Measurements from ENCODE around the gene BLOC1S6. TPM values are rescaled to one million over a fixed set of nuclear protein-coding genes. Genes with fewer than 3 reads are reported as not detected.

Gene BLOC1S6
- total and polyA plus RNA-seq, 4 donors = 13.3 to 37.0 (median 21.5) TPM

GRCh38 chr15:45653702-45654424, 66.7 kb downstream of the BLOC1S6 start:
- no peak for DNase-seq (ENCODE audit: low spot score)
- peaks cover 7 to 19% (median 9%) of the 10 kb centered on the region in 4 donors for H3K4me1 ChIP-seq (ENCODE audit: control insufficient read depth in 4 of 4, insufficient read depth in 4 of 4, low read length in 3 of 4)

GRCh38 chr15:45654749-45655148, 67.6 kb downstream of the BLOC1S6 start:
- no peak overlapping the region for H3K4me3 ChIP-seq (ENCODE audit: low read depth in 1 of 3, low read length in 3 of 3)
- peaks cover under 1 to 13% (median 4%) of the 10 kb centered on the region in 4 donors for H3K4me1 ChIP-seq (ENCODE audit: control insufficient read depth in 4 of 4, insufficient read depth in 4 of 4, low read length in 3 of 4)
- peaks cover 0 to 6% (median 2%) of the 10 kb centered on the region in 4 donors for H3K36me3 ChIP-seq (ENCODE audit: control insufficient read depth in 4 of 4, insufficient read depth in 3 of 4, low read depth in 1 of 4, low read length in 3 of 4)
- H3K9ac ChIP-seq (ENCODE audit: low read depth in 1 of 2, low read length in 2 of 2) = no peak overlapping the region
- no peaks in the 10 kb centered on the region for H3K9me3 ChIP-seq (ENCODE audit: control insufficient read depth in 4 of 4, low read length in 3 of 4)
- 93% methylated on average over 6 of the region's 6 CpGs for WGBS
- no peak for DNase-seq (ENCODE audit: low spot score)
- no peaks in the 10 kb centered on the region for H3K27me3 ChIP-seq (ENCODE audit: control insufficient read depth in 4 of 4, insufficient read depth in 4 of 4, low read length in 3 of 4)
- H3K27ac ChIP-seq (ENCODE audit: low read depth in 1 of 2, low read length in 2 of 2) = no peak overlapping the region
- TF ChIP-seq CTCF (IDR thresholded peaks at IDR 0.05; ENCODE audit: low read depth, low read length, missing input control) = no peak
- TF ChIP-seq TAF1 (conservative IDR thresholded peaks at IDR 0.05) = no peak
- TF ChIP-seq NR2F2 (IDR thresholded peaks at IDR 0.05) = no peak
- no peak for TF ChIP-seq GABPA (IDR thresholded peaks at IDR 0.05 in 1 of 2, conservative IDR thresholded peaks at IDR 0.05 in 1 of 2)
- TF ChIP-seq HNF4A (conservative IDR thresholded peaks at IDR 0.05) = no peak
- no peak for TF ChIP-seq EGR1 (IDR thresholded peaks at IDR 0.05; ENCODE audit: low read depth in 2 of 2)
- no peak for TF ChIP-seq FOXA2 (IDR thresholded peaks at IDR 0.05)
- no peak for TF ChIP-seq RAD21 (IDR thresholded peaks at IDR 0.05)
- no peak for TF ChIP-seq ZBTB33 (IDR thresholded peaks at IDR 0.05)
- TF ChIP-seq FOXA1 (IDR thresholded peaks at IDR 0.05) = no peak
- no peak for TF ChIP-seq ATF3 (IDR thresholded peaks at IDR 0.05)
- TF ChIP-seq REST (IDR thresholded peaks at IDR 0.05) = no peak
- no peak for TF ChIP-seq HNF4G (IDR thresholded peaks at IDR 0.05)
- no peak for TF ChIP-seq JUND (IDR thresholded peaks at IDR 0.05)
- TF ChIP-seq MAX (IDR thresholded peaks at IDR 0.05) = no peak

More at GRCh38 chr15:45653702-45654424, 66.7 kb downstream of the BLOC1S6 start:
- H3K27me3 ChIP-seq (ENCODE audit: control insufficient read depth in 4 of 4, insufficient read depth in 4 of 4, low read length in 3 of 4) = no peaks in the 10 kb centered on the region
- WGBS = 65% methylated on average over 3 of the region's 3 CpGs
- TF ChIP-seq HNF4G (IDR thresholded peaks at IDR 0.05) (no peak), FOXA2 (IDR thresholded peaks at IDR 0.05) (no peak), ATF3 (IDR thresholded peaks at IDR 0.05) (no peak), ZBTB33 (IDR thresholded peaks at IDR 0.05) (no peak), YY1 (IDR thresholded peaks at IDR 0.05) (no peak), MAX (IDR thresholded peaks at IDR 0.05) (no peak), RAD21 (IDR thresholded peaks at IDR 0.05) (no peak), HNF4A (conservative IDR thresholded peaks at IDR 0.05) (no peak)
- no peak overlapping the region for H3K9ac ChIP-seq (ENCODE audit: low read depth in 1 of 2, low read length in 2 of 2)
- H3K27ac ChIP-seq (ENCODE audit: low read depth in 1 of 2, low read length in 2 of 2) = peak overlapping the region in 1 of 2 donors; percentile 11
- no peaks in the 10 kb centered on the region for H3K9me3 ChIP-seq (ENCODE audit: control insufficient read depth in 4 of 4, low read length in 3 of 4)
- no peaks in the 10 kb centered on the region for H3K36me3 ChIP-seq (ENCODE audit: control insufficient read depth in 4 of 4, insufficient read depth in 3 of 4, low read depth in 1 of 4, low read length in 3 of 4)
- no peak overlapping the region for H3K4me3 ChIP-seq (ENCODE audit: low read depth in 1 of 3, low read length in 3 of 3)
